Loucy (cell line): Measurements from ENCODE around the gene GUF1.

ENCODE experiments used
- CTCF ChIP-seq: fragments of 200-600 bp; sonication (generic); conservative IDR thresholded peaks from 2 replicates; pipeline ENCODE4 v1.5.1; 2014; ENCODE audit warnings: mild to moderate bottlenecking, antibody characterized with exemption, low read length
- EZH2phosphoT487 ChIP-seq: fragments of 200-600 bp; IDR thresholded peaks from 2 replicates; pipeline ENCODE4 v1.6.1; 2018; ENCODE audit warnings: antibody characterized with exemption, mild to moderate bottlenecking, moderate library complexity, borderline replicate concordance

GRCh38 chr4:44700427-44700826, 22.2 kb downstream of the GUF1 start:
- no peak for TF ChIP-seq CTCF
- TF ChIP-seq EZH2phosphoT487: no peak
